Right renal cortex interstitium (tissue), 3 donors: ENCODE data around the gene EPHB2. TPM values are rescaled to one million over a fixed set of nuclear protein-coding genes. Genes with fewer than 3 reads are reported as not detected.
"Not testable (repeated sequence)": the region's sequence is repeated elsewhere in the genome, so short reads cannot be mapped to it uniquely, and the experiment has no call there.

Experiments
- DNase-seq, 3 donors: peaks; one replicate each; pipeline ENCODE4 v3.0.0-alpha.2; 2013; ENCODE audit warnings: low read depth in 3 of 3, low spot score in 2 of 3
- polyA plus RNA-seq, 3 donors: library from polyadenylated mRNA; unstranded; fragments of 120-200 nt; gene quantifications; one replicate each; pipeline ENCODE4 v1.2.1, GENCODE V29; 2013; ENCODE audit not compliant: insufficient read length in 3 of 3

EPHB2 gene
- polyA plus RNA-seq, 3 donors: 9.3 to 12.8 (median 11.9) TPM

DNA sequence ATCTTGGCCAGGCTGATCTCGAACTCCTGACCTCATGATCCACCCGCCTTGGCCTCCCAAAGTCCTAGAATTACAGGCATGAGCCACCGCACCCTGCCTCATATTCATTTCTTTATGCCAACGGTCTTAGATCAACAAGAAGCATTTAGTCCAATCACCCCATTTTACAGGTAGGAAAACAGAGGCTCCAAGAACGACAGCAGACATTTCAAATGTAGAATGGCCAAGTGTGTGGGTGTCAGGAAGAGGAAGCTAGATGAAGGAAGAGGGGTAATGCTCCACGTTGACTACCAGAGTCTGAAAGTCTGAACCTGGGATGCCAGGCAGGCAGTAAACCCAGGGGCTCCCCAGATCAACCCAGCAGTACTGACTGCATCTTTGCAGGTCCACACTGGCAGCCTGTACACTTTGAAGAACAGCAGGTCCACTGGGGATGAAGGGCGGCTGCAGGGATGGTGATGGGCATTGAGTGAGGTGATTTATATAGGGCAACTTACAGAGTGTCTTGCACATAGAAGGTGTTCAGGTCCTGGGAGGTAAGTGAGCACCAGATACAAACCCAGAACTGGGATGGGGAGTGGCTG lies 120.2 kb downstream of the EPHB2 start:
- DNase-seq: no peak

- DNase-seq: no peak
These were observed 121.2 kb downstream of the EPHB2 start for GRCh38 chr1:22831729-22832413.

DNA sequence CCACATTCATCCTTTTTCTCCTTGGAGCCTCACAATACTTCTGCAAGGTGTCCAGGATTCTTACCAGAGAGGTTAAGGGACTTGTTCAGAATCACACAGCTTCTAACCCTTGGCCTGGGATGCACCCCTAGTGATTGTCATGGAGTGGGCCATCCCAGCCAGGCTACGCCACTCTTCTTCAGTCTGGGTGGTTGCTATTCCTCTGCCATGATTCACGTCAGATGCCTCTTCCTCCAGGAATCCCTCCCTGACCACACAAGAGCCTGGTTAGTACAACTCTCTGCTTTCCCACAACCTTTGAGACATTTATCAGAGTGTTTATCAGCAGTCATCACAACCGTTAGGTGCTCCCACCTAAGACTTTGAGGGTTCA lies 121.8 kb downstream of the EPHB2 start:
- DNase-seq: no peak

GRCh38 chr1:22833699-22834098 lies 123.1 kb downstream of the EPHB2 start:
- no peak for DNase-seq

- not testable (repeated sequence) for DNase-seq
These were observed 123.8 kb downstream of the EPHB2 start for GRCh38 chr1:22834420-22834819.

- no peak for DNase-seq
These were observed 125.1 kb downstream of the EPHB2 start for GRCh38 chr1:22835636-22836319.

- DNase-seq: no peak
These were observed 126.2 kb downstream of the EPHB2 start for GRCh38 chr1:22836850-22837249.

- DNase-seq: no peak
These were observed 126.7 kb downstream of the EPHB2 start for GRCh38 chr1:22837332-22837731.

- DNase-seq: no peak
These were observed 128.3 kb downstream of the EPHB2 start for GRCh38 chr1:22838965-22839364.

- DNase-seq: no peak
These were observed 129.2 kb downstream of the EPHB2 start for GRCh38 chr1:22839806-22840205.

DNA sequence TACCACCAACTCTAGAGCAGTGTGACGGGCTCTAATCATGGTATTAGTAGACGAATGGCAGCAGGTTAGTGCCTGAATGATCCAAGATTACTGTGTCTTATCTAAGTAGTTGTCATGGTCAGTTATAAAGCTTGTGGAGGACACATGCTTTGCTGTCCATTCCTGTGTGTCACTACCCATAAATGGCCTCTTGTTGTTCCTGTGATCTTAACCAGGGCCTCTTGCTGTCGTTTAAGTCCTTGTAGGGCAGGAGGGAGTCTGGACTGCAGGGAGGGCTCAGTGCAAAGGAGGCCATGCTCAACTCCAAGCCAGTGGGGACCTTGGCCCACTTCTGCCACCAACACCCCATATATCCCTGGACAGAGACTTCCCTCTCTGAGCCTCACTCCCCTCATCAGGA lies 130.5 kb downstream of the EPHB2 start:
- no peak for DNase-seq

GRCh38 chr1:22841860-22842281 lies 131.2 kb downstream of the EPHB2 start:
- no peak for DNase-seq

DNA sequence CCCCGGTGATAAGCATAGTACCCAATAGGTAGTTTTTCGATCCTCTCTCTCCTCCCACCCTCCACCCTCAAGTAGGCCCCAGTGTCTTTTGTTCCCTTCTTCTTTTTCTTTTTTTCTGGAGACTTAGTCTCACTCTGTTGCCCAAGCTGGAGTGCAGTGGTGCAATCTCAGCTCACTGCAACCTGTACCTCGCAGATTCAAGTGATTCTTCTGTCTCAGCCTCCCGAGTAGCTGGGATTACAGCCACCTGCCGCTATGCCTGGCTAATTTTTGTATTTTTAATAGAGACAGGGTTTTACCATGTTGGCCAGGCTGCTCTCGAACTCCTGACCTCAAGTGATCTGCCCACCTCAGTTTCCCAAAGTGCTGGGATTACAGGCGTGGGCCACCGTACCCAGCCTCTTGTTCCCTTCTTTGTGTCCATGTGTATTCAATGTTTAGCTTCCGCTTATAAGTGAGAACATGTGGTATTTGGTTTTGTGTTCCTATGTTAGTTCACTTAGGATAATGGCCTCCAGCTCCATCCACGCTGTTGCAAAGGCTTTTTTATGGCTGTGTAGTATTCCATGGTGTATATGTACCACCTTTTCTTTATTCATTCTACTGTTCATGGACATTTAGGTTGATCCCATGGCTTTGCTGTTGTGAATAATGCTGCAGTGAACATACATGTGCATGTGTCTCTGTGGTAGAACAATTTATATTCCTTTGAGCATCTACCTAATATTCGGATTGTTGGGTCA lies 133.0 kb downstream of the EPHB2 start:
- DNase-seq: not testable (repeated sequence)

DNA sequence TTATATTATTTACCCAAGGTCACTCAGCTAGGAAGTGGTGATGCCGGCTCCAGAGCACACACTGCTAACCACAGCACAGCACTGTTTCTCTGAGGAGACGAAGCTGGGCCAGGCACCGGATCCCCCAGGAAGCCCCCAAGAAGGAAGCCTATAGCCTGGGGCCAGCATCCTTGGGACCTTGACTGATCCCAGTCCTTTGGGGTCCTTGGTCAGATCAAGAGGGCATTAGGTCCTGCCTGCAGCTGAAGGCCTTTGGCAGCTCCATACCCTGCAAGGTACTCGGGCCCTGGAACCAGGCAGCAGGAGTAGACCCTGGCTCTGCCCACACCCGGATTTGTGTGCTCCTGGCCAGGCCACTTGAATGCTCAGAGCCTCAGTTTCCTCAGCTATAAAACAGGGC lies 134.0 kb downstream of the EPHB2 start:
- DNase-seq: no peak

GRCh38 chr1:22845398-22845935 lies 134.8 kb downstream of the EPHB2 start:
- DNase-seq: no peak

- DNase-seq: no peak
These were observed 135.8 kb downstream of the EPHB2 start for GRCh38 chr1:22846458-22846857.

GRCh38 chr1:22847249-22847648 lies 136.6 kb downstream of the EPHB2 start:
- no peak for DNase-seq

DNA sequence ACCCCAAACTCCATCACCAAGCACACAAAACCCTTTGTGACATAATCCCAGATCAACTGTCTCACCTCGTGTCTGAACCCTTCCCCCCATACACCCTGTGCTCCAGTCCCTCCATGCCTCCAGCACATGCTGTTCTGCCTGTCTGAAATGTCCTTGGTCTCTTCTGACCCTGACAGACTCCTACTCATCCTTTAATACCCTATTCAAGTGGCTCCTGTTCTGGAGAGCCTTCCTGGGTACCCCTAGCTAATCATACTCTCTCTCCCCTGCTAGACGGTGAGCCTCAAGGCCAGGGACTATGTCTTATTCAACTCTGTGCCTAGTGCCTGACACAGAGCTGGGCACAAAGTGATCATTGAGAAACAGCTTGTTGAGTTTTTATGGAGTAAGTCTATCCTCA lies 137.1 kb downstream of the EPHB2 start:
- no peak for DNase-seq

GRCh38 chr1:22848405-22848804 lies 137.8 kb downstream of the EPHB2 start:
- DNase-seq: no peak

DNA sequence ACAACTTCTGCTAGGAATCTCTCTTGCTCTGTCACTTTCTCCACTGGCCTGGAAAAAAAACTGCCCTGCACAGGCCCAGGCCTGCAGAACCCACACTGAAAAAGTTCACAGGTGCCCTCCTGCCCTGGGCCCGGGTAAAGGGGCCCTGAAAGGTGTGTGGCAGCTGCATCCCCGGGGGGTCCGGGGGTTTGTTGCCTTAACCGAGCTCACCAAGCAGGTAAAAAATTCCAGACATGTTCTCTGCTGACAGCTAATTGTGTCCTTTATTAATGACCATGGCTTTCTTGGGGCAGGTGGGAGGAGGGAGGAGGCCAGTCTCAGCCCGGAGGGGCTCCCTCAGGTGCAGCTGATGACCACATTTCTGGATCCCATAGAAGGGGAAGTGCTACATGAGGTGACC lies 139.1 kb downstream of the EPHB2 start:
- no peak for DNase-seq

GRCh38 chr1:22850281-22850680 lies 139.6 kb downstream of the EPHB2 start:
- no peak for DNase-seq
